Liver (tissue), 9 donors: ENCODE measurements around the gene CTNND1. TPM values are rescaled to one million over a fixed set of nuclear protein-coding genes. Genes with fewer than 3 reads are reported as not detected.

Experiments used
- DNase-seq: peaks from one replicate; pipeline ENCODE4 v3.0.0-alpha.2; 2017; ENCODE audit warnings: low spot score
- H3K27ac ChIP-seq, 2 donors: one replicate each; pipeline ENCODE4 v1.7.0; 2013; ENCODE audit warnings: inconsistent platforms in 2 of 2, low read length in 2 of 2, control low read depth in 1 of 2, low read depth in 1 of 2, mild to moderate bottlenecking in 1 of 2
- H3K27me3 ChIP-seq, 4 donors: one replicate each; pipeline versions ENCODE4 v1.6.1 to v1.7.0; 2013; ENCODE audit warnings: low read length in 3 of 4, inconsistent platforms in 1 of 4, mild to moderate bottlenecking in 1 of 4, moderate library complexity in 1 of 4; ENCODE audit not compliant: control insufficient read depth in 4 of 4, insufficient read depth in 4 of 4
- H3K36me3 ChIP-seq, 4 donors: one replicate each; pipeline versions ENCODE4 v1.6.1 to v1.7.0; 2013; ENCODE audit warnings: low read length in 3 of 4, mild to moderate bottlenecking in 3 of 4, low read depth in 1 of 4, moderate library complexity in 1 of 4; ENCODE audit not compliant: control insufficient read depth in 4 of 4, insufficient read depth in 3 of 4
- H3K4me1 ChIP-seq, 4 donors: one replicate each; pipeline versions ENCODE4 v1.6.1 to v1.7.0; 2013; ENCODE audit warnings: low read length in 3 of 4, mild to moderate bottlenecking in 3 of 4, moderate library complexity in 1 of 4; ENCODE audit not compliant: control insufficient read depth in 4 of 4, insufficient read depth in 4 of 4
- H3K4me3 ChIP-seq, 3 donors: one replicate each; pipeline versions ENCODE4 v1.6.1 to v1.7.0; 2013; ENCODE audit warnings: low read length in 3 of 3, control low read depth in 1 of 3, low read depth in 1 of 3, mild to moderate bottlenecking in 1 of 3
- H3K9ac ChIP-seq, 2 donors: one replicate each; pipeline ENCODE4 v1.7.0; 2013; ENCODE audit warnings: low read length in 2 of 2, mild to moderate bottlenecking in 2 of 2, moderate library complexity in 2 of 2, control low read depth in 1 of 2, low read depth in 1 of 2
- H3K9me3 ChIP-seq, 4 donors: one replicate each; pipeline versions ENCODE4 v1.6.1 to v1.7.0; 2013; ENCODE audit warnings: low read length in 3 of 4; ENCODE audit not compliant: control insufficient read depth in 4 of 4
- ATF3 ChIP-seq: IDR thresholded peaks from 2 replicates; pipeline ENCODE4 v1.6.1; 2016; ENCODE audit warnings: antibody characterized with exemption
- CTCF ChIP-seq: fragments of 150-350 bp; IDR thresholded peaks from 2 replicates; pipeline ENCODE4 v1.5.1; 2017; ENCODE audit warnings: improper control_type of control experiment, low read depth, low read length; ENCODE audit not compliant: missing input control
- EGR1 ChIP-seq, 2 donors: IDR thresholded peaks; 2 replicates each; pipeline ENCODE4 v1.6.1; 2016 to 2018; ENCODE audit warnings: antibody characterized with exemption in 2 of 2, low read depth in 2 of 2
- HNF4A ChIP-seq, 2 donors: conservative IDR thresholded peaks; 2 replicates each; pipeline ENCODE4 v1.6.1; 2016; ENCODE audit warnings: antibody characterized with exemption in 2 of 2, mild to moderate bottlenecking in 2 of 2
- JUND ChIP-seq, 2 donors: IDR thresholded peaks; 2 replicates each; pipeline ENCODE4 v1.6.1; 2016; ENCODE audit warnings: antibody characterized with exemption in 2 of 2
- MAX ChIP-seq: IDR thresholded peaks from 2 replicates; pipeline ENCODE4 v1.6.1; 2016; ENCODE audit warnings: antibody characterized with exemption
- RAD21 ChIP-seq, 2 donors: IDR thresholded peaks; 2 replicates each; pipeline ENCODE4 v1.6.1; 2016; ENCODE audit warnings: antibody characterized with exemption in 2 of 2, mild to moderate bottlenecking in 2 of 2
- REST ChIP-seq: IDR thresholded peaks from 2 replicates; pipeline ENCODE4 v1.6.1; 2016; ENCODE audit warnings: antibody characterized with exemption, mild to moderate bottlenecking
- SP1 ChIP-seq: IDR thresholded peaks from 2 replicates; pipeline ENCODE4 v1.6.1; 2018; ENCODE audit warnings: antibody characterized with exemption, mild to moderate bottlenecking
- TAF1 ChIP-seq: conservative IDR thresholded peaks from 2 replicates; pipeline ENCODE4 v1.6.1; 2016; ENCODE audit warnings: antibody characterized with exemption, mild to moderate bottlenecking
- YY1 ChIP-seq: IDR thresholded peaks from 2 replicates; pipeline ENCODE4 v1.6.1; 2016; ENCODE audit warnings: antibody characterized with exemption, mild to moderate bottlenecking
- ZBTB33 ChIP-seq: IDR thresholded peaks from 2 replicates; pipeline ENCODE4 v1.6.1; 2016; ENCODE audit warnings: antibody characterized with exemption
- WGBS: extraction: QIAGEN DNeasy Blood & Tissue Kit; methylation state at CpG from one replicate; pipeline ENCODE4 v1.1.7; 2013; 5-methylcytosine and 5-hydroxymethylcytosine counted together
- polyA plus RNA-seq, 2 donors: library from polyadenylated mRNA; stranded (reverse) in 1 of 2; unstranded in 1 of 2; fragments of 200-250 nt in 1 of 2; fragments of >200 nt in 1 of 2; fragmentation: Nextera tagmentation in 1 of 2; extraction: Ambion mirVana in 1 of 2; gene quantifications; one replicate each; pipeline versions ENCODE4 v1.2.1 to v1.2.3, GENCODE V29; 2013 to 2015
- total RNA-seq, 2 donors: library from RNA; depleted of rRNA; stranded (reverse); fragments of >200 nt; gene quantifications; one replicate each; pipeline ENCODE4 v1.2.3, GENCODE V29; 2014
- donor health status: healthy.
- donor health status: healthy.
- donor health status: healthy.
- donor health status: healthy.
- donor health status: healthy.

Gene CTNND1
- total and polyA plus RNA-seq, 4 donors: 21.5 to 97.1 (median 58.0) TPM

- 21% methylated on average over 1 of the region's 1 CpG for WGBS
- no peak overlapping the region for H3K4me3 ChIP-seq
- no peak for DNase-seq
Observed at GRCh38 chr11:57779276-57779675, 17.7 kb downstream of the CTNND1 start.

GRCh38 chr11:57781529-57781943 lies 19.9 kb downstream of the CTNND1 start:
- H3K9me3 ChIP-seq: no peaks in the 10 kb centered on the region
- H3K27ac ChIP-seq: peak overlapping the region in 1 of 2 donors; percentile 36
- no peak overlapping the region for H3K9ac ChIP-seq
- TF ChIP-seq ATF3 (no peak), RAD21 (IDR thresholded peaks at IDR 0.05) (no peak), HNF4A (conservative IDR thresholded peaks at IDR 0.05) (no peak), TAF1 (no peak), MAX (no peak), REST (no peak), JUND (IDR thresholded peaks at IDR 0.05) (no peak), ZBTB33 (no peak), YY1 (no peak), EGR1 (IDR thresholded peaks at IDR 0.05; ENCODE audit: low read depth in 2 of 2) (no peak), CTCF (no peak)
- H3K36me3 ChIP-seq: no peaks in the 10 kb centered on the region
- H3K4me1 ChIP-seq: peaks cover 19 to 54% (median 45%) of the 10 kb centered on the region in 4 donors
- 84% methylated on average over 3 of the region's 3 CpGs for WGBS
- no peaks in the 10 kb centered on the region for H3K27me3 ChIP-seq
- no peak for DNase-seq
- H3K4me3 ChIP-seq: no peak overlapping the region

More at GRCh38 chr11:57779276-57779675, 17.7 kb downstream of the CTNND1 start:
- no peaks in the 10 kb centered on the region for H3K9me3 ChIP-seq
- no peaks in the 10 kb centered on the region for H3K27me3 ChIP-seq
- TF ChIP-seq HNF4A (conservative IDR thresholded peaks at IDR 0.05) (peak in 1 of 2 donors; percentile 16), RAD21 (IDR thresholded peaks at IDR 0.05) (peak in 1 of 2 donors; percentile 36), SP1 (no peak), REST (no peak)
- peak overlapping the region; percentile 19 to 68 for H3K9ac ChIP-seq
- peaks cover 16 to 69% (median 58%) of the 10 kb centered on the region in 4 donors for H3K4me1 ChIP-seq
- H3K36me3 ChIP-seq: no peaks in the 10 kb centered on the region
- H3K27ac ChIP-seq: peak overlapping the region; percentile 86 to 87
